Uterus (tissue), 2 donors: ENCODE results near the gene ISOC2.

Source experiments
- CTCF ChIP-seq, 4 experiments: fragments of 200-600 bp in 2 of 4; fragments of 450-650 bp in 2 of 4; sonication (generic) in 2 of 4; IDR thresholded peaks; one replicate each; pipeline ENCODE4 v1.5.1; 2016 to 2019; ENCODE audit warnings: antibody characterized with exemption in 4 of 4, mild to moderate bottlenecking in 2 of 4, moderate library complexity in 1 of 4
- POLR2A ChIP-seq, 2 donors: fragments of 450-650 bp; IDR thresholded peaks; one replicate each; pipeline ENCODE4 v1.6.1; 2016; ENCODE audit warnings: antibody characterized with exemption in 2 of 2, mild to moderate bottlenecking in 1 of 2, moderate library complexity in 1 of 2

- TF ChIP-seq POLR2A (IDR thresholded peaks at IDR 0.05) = no peak
- no peak for TF ChIP-seq CTCF (IDR thresholded peaks at IDR 0.05)
Observed at GRCh38 chr19:55479451-55480230, 18.2 kb upstream of the ISOC2 start.
